GM12878 (cell line): ENCODE data around the gene SDR9C7. TPM values are rescaled to one million over a fixed set of nuclear protein-coding genes. Genes with fewer than 3 reads are reported as not detected.

Experiments
- ATAC-seq: fragments of 200-7000 bp; cut with Tn5 transposase; 3 replicates; pipeline ENCODE4 v1.9.1; 2020; ENCODE audit warnings: mild to moderate bottlenecking, moderate library complexity
- BruUV-seq: library from RNA; stranded (reverse); fragments of 400-500 nt; replicated peaks from 2 replicates; lab custom pipeline; 2021; lab: Mats Ljungman, UMichigan
- CTCF ChIA-PET: fragments of 300-600 bp; sonication (Branson Sonifier 250); formaldehyde crosslinking; extraction: SDS; loops from one replicate; lab custom pipeline; 2021; ENCODE audit warnings: inconsistent platforms; lab: Yijun Ruan, JAX
- POLR2A ChIA-PET: fragments of 350-600 bp; formaldehyde crosslinking; extraction: SDS; loops from one replicate; lab custom pipeline; 2021; ENCODE audit warnings: inconsistent platforms; lab: Charles Lee
- RAD21 ChIA-PET: fragments of 300-600 bp; sonication (Branson Sonifier 250); formaldehyde crosslinking; loops from one replicate; lab custom pipeline; 2023; ENCODE audit warnings: antibody characterized with exemption; ENCODE audit not compliant: unreplicated experiment; lab: Charles Lee
- SMC1A ChIA-PET: fragments of 300-600 bp; sonication (Branson Sonifier 250); formaldehyde crosslinking; loops from one replicate; lab custom pipeline; 2023; ENCODE audit not compliant: unreplicated experiment, uncharacterized antibody; lab: Charles Lee
- DNase-seq: peaks from one replicate; pipeline ENCODE4 v3.0.0-alpha.2; 2011; ENCODE audit warnings: low read depth, low spot score
- FAIRE-seq: peaks from 3 replicates; lab custom pipeline; 2011; peaks lifted over from hg19 to GRCh38; lab: Jason Lieb, UNC
- H2AFZ ChIP-seq: 2 replicates; pipeline ENCODE4 v1.6.0; 2011; ENCODE audit warnings: low read depth, low read length, control low read depth; ENCODE audit not compliant: control insufficient read depth
- H3K27ac ChIP-seq: 2 replicates; pipeline ENCODE4 v1.5.1; 2011; ENCODE audit warnings: control low read depth; ENCODE audit not compliant: control insufficient read depth, insufficient read depth
- H3K27me3 ChIP-seq, 2 experiments: replicated peaks in 1 of 2; 2 replicates each; pipeline versions ENCODE4 v1.6.0 to v1.6.1; 2011; ENCODE audit warnings: low read length in 1 of 2; ENCODE audit not compliant: control insufficient read depth in 2 of 2, insufficient read depth in 2 of 2
- H3K36me3 ChIP-seq, 2 experiments: 2 replicates each; pipeline ENCODE4 v1.5.1; 2011; ENCODE audit warnings: low read length in 1 of 2; ENCODE audit not compliant: control insufficient read depth in 2 of 2, insufficient read depth in 2 of 2
- H3K4me1 ChIP-seq: 2 replicates; pipeline ENCODE4 v1.6.1; 2011; ENCODE audit warnings: mild to moderate bottlenecking, low read length, moderate library complexity, mixed read lengths; ENCODE audit not compliant: control insufficient read depth, insufficient read depth
- H3K4me2 ChIP-seq: 2 replicates; pipeline ENCODE4 v1.6.0; 2011; ENCODE audit warnings: control low read depth; ENCODE audit not compliant: control insufficient read depth, insufficient read depth
- H3K4me3 ChIP-seq: fragments of 200-600 bp; sonication (generic); 2 replicates; pipeline ENCODE4 v1.5.1; 2016
- H3K79me2 ChIP-seq: 2 replicates; pipeline ENCODE4 v1.6.0; 2011; ENCODE audit warnings: low read length; ENCODE audit not compliant: control insufficient read depth, insufficient read depth
- H3K9ac ChIP-seq: 2 replicates; pipeline ENCODE4 v1.8.0; 2011; ENCODE audit warnings: low read length, control low read depth, mixed read lengths; ENCODE audit not compliant: control insufficient read depth, insufficient read depth
- H3K9me3 ChIP-seq: replicated peaks from 3 replicates; pipeline ENCODE4 v1.5.1; 2011; ENCODE audit warnings: mild to moderate bottlenecking, low read length; ENCODE audit not compliant: control insufficient read depth, insufficient read depth
- H4K20me1 ChIP-seq: 2 replicates; pipeline ENCODE4 v1.6.0; 2011; ENCODE audit not compliant: control insufficient read depth, insufficient read depth
- ATF3 ChIP-seq: IDR thresholded peaks from 2 replicates; pipeline ENCODE4 v1.6.1; 2011; ENCODE audit warnings: low read depth, mild to moderate bottlenecking, low read length, moderate library complexity, borderline replicate concordance; ENCODE audit errors: extremely low read depth
- CBFB ChIP-seq: IDR thresholded peaks from 2 replicates; pipeline ENCODE4 v1.6.1; 2016; ENCODE audit warnings: antibody characterized with exemption, low read depth
- ELK1 ChIP-seq: IDR thresholded peaks from 2 replicates; pipeline ENCODE4 v1.6.1; 2012; ENCODE audit warnings: low read depth, low read length, improper control_type of control experiment
- HCFC1 ChIP-seq: fragments of 150-350 bp; IDR thresholded peaks from 2 replicates; pipeline ENCODE4 v1.6.1; 2014; ENCODE audit warnings: low read length
- MEF2A ChIP-seq: IDR thresholded peaks from 2 replicates; pipeline ENCODE4 v1.6.1; 2011; ENCODE audit warnings: low read depth, mild to moderate bottlenecking, low read length, moderate library complexity; ENCODE audit not compliant: insufficient read depth
- MLLT1 ChIP-seq: fragments of 450-650 bp; IDR thresholded peaks from 2 replicates; pipeline ENCODE4 v1.6.1; 2016; ENCODE audit warnings: mild to moderate bottlenecking
- NRF1 ChIP-seq: conservative IDR thresholded peaks from 2 replicates; pipeline ENCODE4 v1.6.1; 2011; ENCODE audit warnings: mild to moderate bottlenecking, low read depth, low read length, improper control_type of control experiment
- RB1 ChIP-seq: fragments of 450-650 bp; formaldehyde crosslinking; IDR thresholded peaks from 2 replicates; pipeline ENCODE4 v1.6.1; 2017; ENCODE audit warnings: mild to moderate bottlenecking, borderline replicate concordance
- RELB ChIP-seq: fragments of 450-650 bp; IDR thresholded peaks from 2 replicates; pipeline ENCODE4 v1.6.1; 2017; ENCODE audit warnings: low read depth, mild to moderate bottlenecking, moderate library complexity
- SUPT20H ChIP-seq: IDR thresholded peaks from 2 replicates; pipeline ENCODE4 v1.6.1; 2011; ENCODE audit warnings: low read depth, mild to moderate bottlenecking, low read length, moderate library complexity, borderline replicate concordance; ENCODE audit not compliant: control insufficient read depth
- TCF12 ChIP-seq: IDR thresholded peaks from 2 replicates; pipeline ENCODE4 v1.6.1; 2011; ENCODE audit warnings: low read depth, mild to moderate bottlenecking, low read length
- ZNF207 ChIP-seq: fragments of 450-650 bp; IDR thresholded peaks from 2 replicates; pipeline ENCODE4 v1.6.1; 2014; ENCODE audit warnings: antibody characterized with exemption, mild to moderate bottlenecking, borderline replicate concordance
- ZNF274 ChIP-seq: IDR thresholded peaks from one replicate; pipeline ENCODE4 v1.8.0; 2011; ENCODE audit not compliant: insufficient read length, insufficient read depth
- WGBS: methylation state at CpG from one replicate; pipeline ENCODE4 v1.1.6; 2016; ENCODE audit warnings: low lambda C conversion rate; ENCODE audit not compliant: insufficient replicate concordance, insufficient coverage; ENCODE audit errors: missing lambda C conversion rate; 5-methylcytosine and 5-hydroxymethylcytosine counted together
- in situ Hi-C: fragments of 300-500 bp; cut with MboI; formaldehyde crosslinking; loops from 9 replicates; pipeline ENCODE4 v1.14.3; 2018; ENCODE audit warnings: mixed read lengths
- intact Hi-C: fragments of 100-400 bp; cut with micrococcal nuclease; formaldehyde crosslinking; loops from one replicate; pipeline ENCODE4 v1.14.2; 2022; ENCODE audit not compliant: unreplicated experiment
- polyA plus RNA-seq, 11 experiments: library from polyadenylated mRNA; depleted of rRNA in 4 of 11; unstranded in 6 of 11; stranded (reverse) in 5 of 11; fragments of >200 nt; fragmentation: Nextera tagmentation in 4 of 11; fragmentation: Illumina TruSeq in 1 of 11; extraction: Ambion mirVana in 4 of 11; extraction: Trizol in 1 of 11; gene quantifications; 1 replicate in 1 of 11; 2 replicates in 10 of 11; pipeline versions ENCODE4 v1.2.1 to v1.2.3, GENCODE V29; 2011 to 2016; ENCODE audit warnings: inconsistent platforms in 2 of 11, missing spikeins in 2 of 11, low read depth in 1 of 11
- total RNA-seq, 4 experiments: library from RNA; depleted of rRNA in 3 of 4; stranded (reverse); fragments of >200 nt in 3 of 4; fragmentation: Illumina TruSeq in 1 of 4; extraction: Trizol in 1 of 4; gene quantifications; 2 replicates each; pipeline versions ENCODE4 v1.2.1 to v1.2.3, GENCODE V29; 2013 to 2021
- TF ChIP-seq, protein P1 (sequence below): fragments of 450-650 bp; IDR thresholded peaks from 2 replicates; pipeline ENCODE4 v1.6.1; 2016; ENCODE audit warnings: mild to moderate bottlenecking, moderate library complexity, borderline replicate concordance

Gene SDR9C7
- total and polyA plus RNA-seq, 10 of the 15 experiments (the other 5 are each of a cell fraction or from before 2014, with no cell fraction given), result 0.04 TPM; not detected in 9

DNA sequence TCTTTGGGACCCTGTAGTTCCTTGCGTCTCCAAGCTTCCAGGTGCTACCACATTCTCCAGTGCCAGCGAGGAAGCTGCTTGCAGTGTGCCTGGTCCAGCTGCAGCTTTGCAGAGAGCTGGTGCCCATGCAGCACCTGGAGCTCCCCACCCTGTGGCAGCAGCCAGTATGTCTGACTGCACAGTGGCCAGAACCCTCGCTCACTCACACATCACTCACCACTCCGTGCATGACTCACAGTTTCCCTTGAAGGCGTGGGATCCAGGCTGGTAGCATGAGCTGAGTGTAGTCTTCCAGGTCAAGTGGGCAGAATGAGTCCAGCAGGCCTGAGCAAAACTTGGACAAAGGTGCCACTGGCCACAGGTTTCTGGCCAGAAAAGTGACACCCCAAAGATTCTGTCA, 33.6 kb downstream of the SDR9C7 start (continued):
- TF ChIP-seq ATF3, result no peak
- TF ChIP-seq NRF1, result no peak
- no peak for TF ChIP-seq RELB
- no peak for TF ChIP-seq HCFC1
- no peak for TF ChIP-seq MLLT1
- TF ChIP-seq RB1, result no peak

DNA sequence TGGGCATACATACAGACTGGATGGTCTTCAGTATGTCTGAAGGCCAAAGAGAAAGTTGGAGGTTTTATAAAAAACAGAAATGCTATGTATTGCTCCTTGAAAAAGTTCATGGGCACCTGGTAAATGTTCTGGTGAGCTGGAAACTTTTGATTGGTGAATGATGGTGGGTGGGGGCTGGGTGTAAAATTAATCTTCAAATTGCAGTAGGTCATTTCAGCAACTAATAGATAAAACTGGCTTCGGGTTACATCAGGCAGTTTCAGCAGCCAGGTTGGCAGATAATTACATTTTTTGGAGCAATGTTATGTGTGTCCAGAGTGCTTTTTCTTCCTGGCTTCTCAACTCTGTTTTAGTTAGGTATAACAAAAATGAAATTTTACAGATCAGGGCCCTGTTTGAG, 35.3 kb downstream of the SDR9C7 start:
- no peaks in the 10 kb centered on the region for H4K20me1 ChIP-seq
- ChIA-PET POLR2A (no interaction called here), CTCF (interaction anchor here (0.6 to 0.8 kb wide), 2 partner anchors 122 to 409 kb away, joined by 3 to 4 read pairs; no protein-coding TSS in a partner anchor), SMC1A (interaction anchor here (1.5 kb wide), 1 partner anchor 8 kb away, joined by 3 read pairs; no protein-coding TSS in a partner anchor), RAD21 (no interaction called here)
- H3K4me3 ChIP-seq, result no peak overlapping the region
- 0% methylated on average over 1 of the region's 1 CpG for WGBS
- H3K36me3 ChIP-seq, result no peaks in the 10 kb centered on the region
- H3K9me3 ChIP-seq, result peaks cover 9% of the 10 kb centered on the region; the same call in 1 of the 3 replicates
- no peak for FAIRE-seq
- H3K9ac ChIP-seq, result no peak overlapping the region
- in situ Hi-C loops, result no loop called here
- H3K4me1 ChIP-seq, result no peaks in the 10 kb centered on the region
- no TSS peak for BruUV-seq
- H3K4me2 ChIP-seq, result no peak overlapping the region
- H3K79me2 ChIP-seq, result no peaks in the 10 kb centered on the region
- H3K27ac ChIP-seq, result no peak overlapping the region
- H3K27me3 ChIP-seq, result no peaks in the 10 kb centered on the region; a peak in 1 of 4 replicates
- ATAC-seq, result no peak
- intact Hi-C loops, result no loop called here
- no peak overlapping the region for H2AFZ ChIP-seq
- no peak for DNase-seq
- TF ChIP-seq TCF12 (no peak), ZNF207 (no peak), SUPT20H (no peak), MEF2A (no peak), ZNF274 (no peak), ELK1 (no peak), CBFB (no peak)
- TF ChIP-seq, protein P1, sequence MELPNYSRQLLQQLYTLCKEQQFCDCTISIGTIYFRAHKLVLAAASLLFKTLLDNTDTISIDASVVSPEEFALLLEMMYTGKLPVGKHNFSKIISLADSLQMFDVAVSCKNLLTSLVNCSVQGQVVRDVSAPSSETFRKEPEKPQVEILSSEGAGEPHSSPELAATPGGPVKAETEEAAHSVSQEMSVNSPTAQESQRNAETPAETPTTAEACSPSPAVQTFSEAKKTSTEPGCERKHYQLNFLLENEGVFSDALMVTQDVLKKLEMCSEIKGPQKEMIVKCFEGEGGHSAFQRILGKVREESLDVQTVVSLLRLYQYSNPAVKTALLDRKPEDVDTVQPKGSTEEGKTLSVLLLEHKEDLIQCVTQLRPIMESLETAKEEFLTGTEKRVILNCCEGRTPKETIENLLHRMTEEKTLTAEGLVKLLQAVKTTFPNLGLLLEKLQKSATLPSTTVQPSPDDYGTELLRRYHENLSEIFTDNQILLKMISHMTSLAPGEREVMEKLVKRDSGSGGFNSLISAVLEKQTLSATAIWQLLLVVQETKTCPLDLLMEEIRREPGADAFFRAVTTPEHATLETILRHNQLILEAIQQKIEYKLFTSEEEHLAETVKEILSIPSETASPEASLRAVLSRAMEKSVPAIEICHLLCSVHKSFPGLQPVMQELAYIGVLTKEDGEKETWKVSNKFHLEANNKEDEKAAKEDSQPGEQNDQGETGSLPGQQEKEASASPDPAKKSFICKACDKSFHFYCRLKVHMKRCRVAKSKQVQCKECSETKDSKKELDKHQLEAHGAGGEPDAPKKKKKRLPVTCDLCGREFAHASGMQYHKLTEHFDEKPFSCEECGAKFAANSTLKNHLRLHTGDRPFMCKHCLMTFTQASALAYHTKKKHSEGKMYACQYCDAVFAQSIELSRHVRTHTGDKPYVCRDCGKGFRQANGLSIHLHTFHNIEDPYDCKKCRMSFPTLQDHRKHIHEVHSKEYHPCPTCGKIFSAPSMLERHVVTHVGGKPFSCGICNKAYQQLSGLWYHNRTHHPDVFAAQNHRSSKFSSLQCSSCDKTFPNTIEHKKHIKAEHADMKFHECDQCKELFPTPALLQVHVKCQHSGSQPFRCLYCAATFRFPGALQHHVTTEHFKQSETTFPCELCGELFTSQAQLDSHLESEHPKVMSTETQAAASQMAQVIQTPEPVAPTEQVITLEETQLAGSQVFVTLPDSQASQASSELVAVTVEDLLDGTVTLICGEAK, result no peak
